GM21786 (cell line): Measurements from ENCODE around the gene SIAH2.
"Not testable (repeated sequence)": the region's sequence is repeated elsewhere in the genome, so short reads cannot be mapped to it uniquely, and the experiment has no call there.

ENCODE experiments used
- ATAC-seq: cut with Tn5 transposase; IDR thresholded peaks from one replicate; pipeline ENCODE4 v1.9.1; 2021; ENCODE audit not compliant: unreplicated experiment

Gene SIAH2, protein sequence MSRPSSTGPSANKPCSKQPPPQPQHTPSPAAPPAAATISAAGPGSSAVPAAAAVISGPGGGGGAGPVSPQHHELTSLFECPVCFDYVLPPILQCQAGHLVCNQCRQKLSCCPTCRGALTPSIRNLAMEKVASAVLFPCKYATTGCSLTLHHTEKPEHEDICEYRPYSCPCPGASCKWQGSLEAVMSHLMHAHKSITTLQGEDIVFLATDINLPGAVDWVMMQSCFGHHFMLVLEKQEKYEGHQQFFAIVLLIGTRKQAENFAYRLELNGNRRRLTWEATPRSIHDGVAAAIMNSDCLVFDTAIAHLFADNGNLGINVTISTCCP

DNA sequence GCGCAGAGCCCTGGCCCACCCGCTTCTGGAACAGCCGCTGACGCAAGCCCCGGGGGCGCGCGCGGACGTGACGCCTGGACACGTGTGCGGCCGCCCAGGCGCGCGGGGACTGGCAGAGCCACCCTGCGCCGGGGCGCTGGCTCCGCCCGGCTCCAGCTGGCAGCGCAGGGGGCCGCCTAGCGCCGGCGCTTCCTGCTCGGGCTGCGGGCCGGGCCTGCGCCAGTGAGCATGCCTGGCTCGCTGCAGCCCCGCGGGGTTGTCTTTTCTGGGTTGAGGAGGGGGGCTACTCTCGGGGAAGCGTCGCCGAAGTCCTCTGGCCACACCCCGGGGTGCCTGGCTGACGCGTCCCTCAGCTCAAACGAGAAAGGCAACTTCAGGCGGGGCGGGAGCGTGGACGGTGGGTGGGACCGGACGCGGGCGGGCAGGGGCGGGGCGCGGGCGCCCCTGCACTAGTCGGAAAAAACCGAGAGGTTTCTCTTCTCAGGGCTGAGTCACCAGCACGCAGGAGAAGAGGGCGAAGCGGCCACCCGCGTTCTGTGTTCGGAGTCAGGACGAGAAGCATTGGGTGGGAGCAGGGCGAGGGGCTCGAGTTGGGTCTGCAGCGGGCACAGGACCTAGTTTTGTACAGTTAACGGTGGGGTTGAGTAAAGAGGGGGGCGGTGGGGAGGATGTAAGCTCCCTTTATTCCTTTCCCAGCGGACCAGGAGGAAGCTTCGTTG lies at the start of gene SIAH2:
SIAH2 (minus strand) TSS at position 48 of the 719 bp plus-strand sequence. CDS start 320 bp downstream, outside the sequence.
- ATAC-seq: peak; percentile 54

GRCh38 chr3:150811984-150812383 lies 49.0 kb upstream of the SIAH2 start:
- no peak for ATAC-seq

GRCh38 chr3:150810641-150811040 lies 47.7 kb upstream of the SIAH2 start:
- ATAC-seq: no peak

- ATAC-seq: no peak
Measured at GRCh38 chr3:150806185-150806835, 43.3 kb upstream of the SIAH2 start.

GRCh38 chr3:150805354-150805753 lies 42.4 kb upstream of the SIAH2 start:
- no peak for ATAC-seq

GRCh38 chr3:150803440-150803985 lies 40.5 kb upstream of the SIAH2 start:
- ATAC-seq: no peak

- ATAC-seq: no peak
Measured at GRCh38 chr3:150800722-150801121, 37.8 kb upstream of the SIAH2 start.

DNA sequence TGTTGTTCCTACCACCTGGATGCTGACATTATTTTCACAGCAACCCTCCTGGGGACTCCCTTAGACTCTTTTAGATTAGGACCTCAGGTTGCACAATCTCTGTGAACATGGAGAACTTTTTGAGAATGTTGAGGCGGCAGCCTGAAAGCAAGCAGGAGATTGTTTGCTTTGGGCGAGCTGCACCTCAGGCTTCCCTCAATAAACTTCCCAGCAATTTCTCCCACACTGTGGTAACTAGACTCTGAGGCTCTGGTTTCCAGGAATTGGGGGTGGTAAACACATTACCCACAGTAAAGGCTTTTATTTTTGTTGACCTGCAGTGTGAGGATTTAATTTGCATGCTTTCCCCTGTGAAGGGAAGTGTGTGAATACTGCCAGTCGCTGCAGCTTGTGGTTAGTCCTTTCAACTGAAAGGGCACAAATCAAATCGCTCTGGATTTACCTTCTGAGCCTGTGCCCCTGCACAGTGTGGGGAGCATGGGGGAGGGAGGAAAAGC lies 35.2 kb upstream of the SIAH2 start:
- no peak for ATAC-seq

GRCh38 chr3:150797155-150797554 lies 34.2 kb upstream of the SIAH2 start:
- no peak for ATAC-seq

DNA sequence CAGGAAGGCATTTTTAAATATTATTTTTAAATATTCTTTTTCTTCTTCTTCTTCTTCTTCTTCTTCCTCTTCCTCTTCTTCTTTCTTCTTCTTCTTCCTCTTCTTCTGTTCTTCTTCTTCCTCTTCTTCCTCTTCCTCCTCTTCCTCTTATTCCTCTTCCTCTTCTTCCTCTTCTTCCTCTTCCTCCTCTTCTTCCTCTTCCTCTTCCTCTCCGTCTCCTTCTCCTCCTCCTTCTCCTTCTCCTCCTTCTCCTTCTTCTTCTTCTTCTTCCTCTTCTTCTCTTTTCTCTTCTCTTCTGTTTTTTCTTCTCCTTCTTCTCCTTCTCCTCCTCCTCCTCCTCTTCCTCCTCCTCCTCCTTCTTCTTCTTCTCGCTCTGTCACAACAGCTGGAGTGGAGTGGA lies 33.6 kb upstream of the SIAH2 start:
- not testable (repeated sequence) for ATAC-seq

- ATAC-seq: no peak
Measured at GRCh38 chr3:150793641-150794040, 30.7 kb upstream of the SIAH2 start.

GRCh38 chr3:150790629-150791028 lies 27.7 kb upstream of the SIAH2 start:
- ATAC-seq: no peak

GRCh38 chr3:150789451-150789850 lies 26.5 kb upstream of the SIAH2 start:
- no peak for ATAC-seq

- peak; percentile 88 for ATAC-seq
Measured at GRCh38 chr3:150787741-150788370, 24.9 kb upstream of the SIAH2 start.

DNA sequence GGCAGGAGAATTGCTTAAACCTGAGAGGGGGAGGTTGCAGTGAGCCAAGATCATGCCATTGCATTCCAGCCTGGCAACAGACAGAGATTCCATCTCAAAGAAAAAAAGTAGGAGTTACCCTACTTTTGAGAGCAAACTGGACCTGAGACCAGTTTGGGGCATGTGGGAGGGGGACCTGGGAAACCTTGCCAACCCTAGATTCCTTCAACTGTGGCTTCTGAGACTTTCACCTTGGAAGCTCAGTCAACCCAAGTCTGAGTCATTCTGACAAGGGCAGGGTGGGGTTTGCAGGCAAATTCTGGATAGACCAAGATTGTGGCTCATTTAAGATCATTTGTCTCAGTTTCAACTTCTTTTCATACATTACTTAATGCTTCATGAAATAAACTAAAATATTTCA lies 23.8 kb upstream of the SIAH2 start:
- no peak for ATAC-seq

DNA sequence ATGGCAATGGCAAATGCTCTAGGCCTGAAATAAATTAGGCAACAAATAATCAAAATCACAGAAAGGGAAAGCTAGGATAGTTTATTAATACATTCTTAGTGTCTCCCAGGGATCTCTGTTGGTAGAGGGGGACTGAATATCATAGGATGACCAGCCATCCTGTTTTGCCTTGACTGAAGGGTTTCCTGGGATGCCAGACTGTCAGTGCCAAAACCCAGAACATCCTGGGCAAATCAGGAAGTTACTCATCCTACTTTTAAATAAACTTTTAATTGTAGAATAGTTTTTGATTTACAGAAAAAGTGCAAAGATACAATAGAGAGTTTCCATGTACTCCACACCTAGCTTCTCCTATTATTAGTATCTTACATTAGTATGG lies 21.8 kb upstream of the SIAH2 start:
- ATAC-seq: no peak

DNA sequence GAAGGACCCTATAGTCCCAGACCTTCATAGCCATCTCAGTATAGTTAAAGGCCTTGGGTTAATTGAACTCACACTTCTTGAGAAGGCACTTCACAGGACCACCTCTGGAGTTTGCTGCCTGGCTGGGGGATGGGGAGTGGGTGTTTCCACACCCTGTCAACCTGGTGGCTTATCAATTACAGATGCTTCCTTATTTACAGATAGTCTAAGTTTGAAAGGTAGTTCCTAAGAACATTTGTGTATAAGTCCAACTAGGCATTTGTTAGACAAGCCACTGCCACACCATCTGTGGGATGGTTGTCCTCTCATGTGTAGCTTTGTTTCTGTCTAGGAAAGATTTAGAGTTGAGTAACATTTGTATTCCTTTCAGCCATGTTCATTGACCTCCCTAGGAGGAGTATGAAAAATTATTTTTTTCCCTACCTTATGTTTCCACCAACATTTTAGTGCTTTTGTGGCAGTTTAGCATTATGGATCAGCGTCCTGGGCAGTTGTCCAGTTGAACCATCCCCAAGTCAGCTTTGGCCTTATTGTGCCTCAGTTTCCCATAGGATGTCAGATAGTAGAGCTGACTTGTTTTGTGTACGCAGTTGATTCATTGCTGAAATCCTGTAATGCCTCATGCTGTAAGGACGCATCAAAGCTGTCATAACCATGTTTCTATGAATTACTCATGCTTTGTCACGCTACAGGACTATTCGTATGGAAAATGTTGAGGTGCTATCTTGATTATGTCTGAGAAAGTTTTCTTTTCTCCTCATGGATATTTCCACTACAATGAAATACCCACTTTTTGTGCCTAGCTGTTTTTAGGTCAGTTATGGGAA lies 21.2 kb upstream of the SIAH2 start:
- peak; percentile 45 for ATAC-seq

GRCh38 chr3:150783316-150783715 lies 20.3 kb upstream of the SIAH2 start:
- ATAC-seq: no peak

DNA sequence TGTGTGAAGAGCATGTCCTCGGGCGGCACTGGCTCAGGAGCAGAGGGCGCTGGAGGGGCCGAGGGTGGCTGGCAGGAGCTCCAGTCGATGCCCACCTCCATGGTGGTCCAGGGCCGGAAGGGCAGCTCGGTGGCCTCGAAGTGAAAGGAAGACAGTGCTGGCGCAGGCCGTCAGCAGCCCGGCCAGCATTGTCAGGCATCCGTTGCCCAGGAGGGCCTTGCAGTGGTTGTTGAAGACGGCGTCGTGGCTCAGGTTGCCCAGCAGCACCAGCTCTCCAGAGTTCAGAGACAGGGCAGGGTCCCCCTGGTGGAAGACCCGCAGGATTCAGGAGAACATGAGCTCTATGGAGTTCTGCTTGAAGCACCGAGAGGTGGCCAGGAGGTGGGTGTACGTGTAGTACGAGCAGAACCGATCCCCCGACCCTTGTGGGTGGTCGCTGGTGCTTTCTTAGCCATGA lies 16.5 kb upstream of the SIAH2 start:
- ATAC-seq: no peak

- ATAC-seq: no peak
Measured at GRCh38 chr3:150778793-150779401, 15.9 kb upstream of the SIAH2 start.
